H9 (cell line): ENCODE measurements around the gene OR8D2. TPM values are rescaled to one million over a fixed set of nuclear protein-coding genes. Genes with fewer than 3 reads are reported as not detected.

Experiments
- DNase-seq: peaks from one replicate; pipeline ENCODE4 v3.0.0-alpha.2; 2017
- H2AFZ ChIP-seq: one replicate; pipeline ENCODE4 v1.6.1; 2013; ENCODE audit warnings: mild to moderate bottlenecking, low read length, control low read depth, moderate library complexity
- H2AK5ac ChIP-seq: 2 replicates; pipeline ENCODE4 v1.6.1; 2013; ENCODE audit warnings: low read length, control low read depth, mixed read lengths; ENCODE audit not compliant: insufficient read length
- H2BK120ac ChIP-seq: one replicate; pipeline ENCODE4 v1.6.1; 2013; ENCODE audit warnings: low read depth, mild to moderate bottlenecking, low read length, control low read depth, inconsistent platforms; ENCODE audit not compliant: poor library complexity, severe bottlenecking
- H2BK12ac ChIP-seq: 2 replicates; pipeline ENCODE4 v1.6.1; 2013; ENCODE audit warnings: low read length, control low read depth, mixed read lengths, low read depth; ENCODE audit not compliant: insufficient read length
- H2BK15ac ChIP-seq: 2 replicates; pipeline ENCODE4 v1.6.1; 2013; ENCODE audit warnings: low read depth, low read length, control low read depth
- H2BK20ac ChIP-seq: one replicate; pipeline ENCODE4 v1.6.1; 2013; ENCODE audit warnings: low read depth, mild to moderate bottlenecking, low read length, control low read depth, inconsistent platforms; ENCODE audit not compliant: poor library complexity, severe bottlenecking
- H2BK5ac ChIP-seq: 2 replicates; pipeline ENCODE4 v1.6.1; 2013; ENCODE audit warnings: low read length, control low read depth, mixed read lengths; ENCODE audit not compliant: insufficient read length
- H3K14ac ChIP-seq: 2 replicates; pipeline ENCODE4 v1.6.1; 2013; ENCODE audit warnings: low read length, control low read depth; ENCODE audit not compliant: insufficient read depth
- H3K18ac ChIP-seq: 2 replicates; pipeline ENCODE4 v1.6.1; 2013; ENCODE audit warnings: low read depth, mild to moderate bottlenecking, mixed read lengths, low read length, control low read depth; ENCODE audit not compliant: insufficient read length
- H3K23ac ChIP-seq: 2 replicates; pipeline ENCODE4 v1.6.1; 2013; ENCODE audit warnings: low read length, control low read depth, mixed read lengths, low read depth; ENCODE audit not compliant: insufficient read length
- H3K23me2 ChIP-seq: 2 replicates; pipeline ENCODE4 v1.6.1; 2013; ENCODE audit warnings: low read depth, mild to moderate bottlenecking, mixed read lengths, low read length, control low read depth; ENCODE audit not compliant: insufficient read length, poor library complexity, severe bottlenecking
- H3K27ac ChIP-seq: 2 replicates; pipeline ENCODE4 v1.5.1; 2013; ENCODE audit warnings: low read length, control low read depth, mixed read lengths, low read depth; ENCODE audit not compliant: insufficient read length
- H3K27me3 ChIP-seq: 2 replicates; pipeline ENCODE4 v1.6.1; 2013; ENCODE audit warnings: low read length, control low read depth, inconsistent platforms; ENCODE audit not compliant: insufficient read depth
- H3K4ac ChIP-seq: 2 replicates; pipeline ENCODE4 v1.6.1; 2013; ENCODE audit warnings: low read depth, mild to moderate bottlenecking, control low read depth, inconsistent platforms, low read length, moderate library complexity
- H3K4me1 ChIP-seq: 2 replicates; pipeline ENCODE4 v1.6.1; 2013; ENCODE audit warnings: low read length, control low read depth, inconsistent platforms; ENCODE audit not compliant: insufficient read depth
- H3K4me2 ChIP-seq: 2 replicates; pipeline ENCODE4 v1.6.1; 2013; ENCODE audit warnings: low read length, control low read depth, mixed read lengths; ENCODE audit not compliant: insufficient read length, insufficient read depth
- H3K56ac ChIP-seq: 2 replicates; pipeline ENCODE4 v1.6.1; 2013; ENCODE audit warnings: low read depth, mild to moderate bottlenecking, mixed read lengths, low read length, control low read depth; ENCODE audit not compliant: insufficient read length
- H3K79me1 ChIP-seq: 2 replicates; pipeline ENCODE4 v1.6.1; 2013; ENCODE audit warnings: low read depth, mild to moderate bottlenecking, moderate library complexity, low read length, control low read depth, inconsistent platforms; ENCODE audit not compliant: insufficient read depth, poor library complexity, severe bottlenecking
- H3K79me2 ChIP-seq: 2 replicates; pipeline ENCODE4 v1.6.1; 2013; ENCODE audit warnings: low read length, control low read depth, inconsistent platforms; ENCODE audit not compliant: insufficient read depth
- H3K9ac ChIP-seq: 2 replicates; pipeline ENCODE4 v1.6.1; 2013; ENCODE audit warnings: low read length, control low read depth, mixed read lengths; ENCODE audit not compliant: insufficient read length; ENCODE audit errors: extremely low read depth
- H3K9me3 ChIP-seq: one replicate; pipeline ENCODE4 v1.6.1; 2013; ENCODE audit warnings: low read depth, low read length, inconsistent platforms; ENCODE audit not compliant: control insufficient read depth
- H3T11ph ChIP-seq: one replicate; pipeline ENCODE4 v1.6.1; 2013; ENCODE audit warnings: mild to moderate bottlenecking, low read length, control low read depth, inconsistent platforms
- H4K20me1 ChIP-seq: one replicate; pipeline ENCODE4 v1.6.1; 2013; ENCODE audit not compliant: control insufficient read depth, insufficient read length, insufficient read depth
- H4K5ac ChIP-seq: 2 replicates; pipeline ENCODE4 v1.6.1; 2013; ENCODE audit warnings: low read depth, mild to moderate bottlenecking, mixed read lengths, low read length, control low read depth; ENCODE audit not compliant: insufficient read length
- H4K8ac ChIP-seq: replicated peaks from 2 replicates; pipeline ENCODE4 v1.6.1; 2013; ENCODE audit warnings: low read length, control low read depth, mixed read lengths, low read depth; ENCODE audit not compliant: insufficient read length
- H4K91ac ChIP-seq: 2 replicates; pipeline ENCODE4 v1.6.1; 2013; ENCODE audit warnings: low read depth, mild to moderate bottlenecking, moderate library complexity, mixed read lengths, low read length, control low read depth; ENCODE audit not compliant: insufficient read length
- H3K27ac Mint-ChIP-seq, 3 experiments: 2 replicates in 2 of 3; 3 replicates in 1 of 3; pipeline ENCODE4 v1.8.0; 2020 to 2021; ENCODE audit warnings: mixed read lengths in 3 of 3, mild to moderate bottlenecking in 1 of 3, moderate library complexity in 1 of 3
- H3K27me3 Mint-ChIP-seq: 2 replicates; pipeline ENCODE4 v1.8.0; 2021; ENCODE audit warnings: low read depth, mild to moderate bottlenecking, moderate library complexity, mixed read lengths
- H3K36me3 Mint-ChIP-seq, 3 experiments: 2 replicates in 2 of 3; 3 replicates in 1 of 3; pipeline ENCODE4 v1.8.0; 2020 to 2021; ENCODE audit warnings: low read depth in 3 of 3, mixed read lengths in 3 of 3; ENCODE audit not compliant: insufficient read depth in 1 of 3
- H3K4me1 Mint-ChIP-seq, 2 experiments: 2 replicates each; pipeline ENCODE4 v1.8.0; 2020; ENCODE audit warnings: mixed read lengths in 2 of 2
- H3K4me3 Mint-ChIP-seq, 2 experiments: 2 replicates in 1 of 2; 3 replicates in 1 of 2; pipeline ENCODE4 v1.8.0; 2020 to 2021; ENCODE audit warnings: mild to moderate bottlenecking in 2 of 2, mixed read lengths in 2 of 2, moderate library complexity in 1 of 2
- H3K9me3 Mint-ChIP-seq, 2 experiments: 2 replicates in 1 of 2; 3 replicates in 1 of 2; pipeline ENCODE4 v1.8.0; 2020; ENCODE audit warnings: mild to moderate bottlenecking in 2 of 2, mixed read lengths in 2 of 2, moderate library complexity in 1 of 2
- WGBS: extraction: QIAGEN DNeasy Blood & Tissue Kit; methylation state at CpG from one replicate; pipeline ENCODE4 v1.1.7; 2013; ENCODE audit warnings: missing lambda C conversion rate, low lambda C conversion rate, mixed read lengths; ENCODE audit not compliant: insufficient read length; ENCODE audit errors: extremely low coverage; 5-methylcytosine and 5-hydroxymethylcytosine counted together
- total RNA-seq: library from RNA; stranded (reverse); gene quantifications from 2 replicates; pipeline ENCODE4 v1.2.1, GENCODE V29; 2021
- TF ChIP-seq, protein P1 (sequence below): fragments of 200-600 bp; sonication (generic); conservative IDR thresholded peaks from 3 replicates; pipeline ENCODE4 v1.8.0; 2021; ENCODE audit warnings: antibody characterized with exemption, mild to moderate bottlenecking

OR8D2 gene
- total RNA-seq, 1 experiment from 2014 or later = not detected

DNA sequence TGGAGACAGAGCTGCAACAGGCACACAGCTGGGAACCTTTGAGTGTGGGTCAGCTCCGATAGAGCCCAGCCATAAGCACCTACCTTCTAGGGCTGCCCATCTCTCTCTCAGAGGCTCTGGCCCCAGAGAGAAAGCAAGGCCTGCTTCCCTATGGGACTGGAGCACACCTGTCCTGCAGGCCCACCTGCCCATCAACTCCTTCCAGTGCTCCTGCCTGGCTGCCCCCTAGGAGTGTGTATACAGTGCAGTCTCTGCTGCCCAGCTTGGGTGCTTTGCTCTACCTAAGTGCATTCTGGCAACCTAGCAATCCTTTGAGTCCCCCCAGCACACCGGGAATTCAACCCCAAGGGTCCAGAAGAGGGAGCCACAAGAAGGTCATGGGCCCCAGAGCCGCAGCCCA, 42.8 kb downstream of the OR8D2 start:
- Histone ChIP-seq H3K4ac (no peak overlapping the region), H3K27ac (no peak overlapping the region), H3K79me1 (no peaks in the 10 kb centered on the region), H2BK120ac (no peak overlapping the region), H3K56ac (no peak overlapping the region), H2BK15ac (no peak overlapping the region), H4K8ac (no peak overlapping the region), H2AFZ (no peak overlapping the region), H3K9ac (no peak overlapping the region), H3K27me3 (no peaks in the 10 kb centered on the region), H2BK12ac (no peak overlapping the region), H3K9me3 (no peaks in the 10 kb centered on the region), H4K91ac (no peak overlapping the region), H3K14ac (no peak overlapping the region), H3T11ph (no peak overlapping the region), H3K18ac (no peak overlapping the region), H2AK5ac (no peak overlapping the region), H3K4me1 (peaks cover 3% of the 10 kb centered on the region; the same call in 1 of the 2 replicates), H4K5ac (no peak overlapping the region), H3K79me2 (no peaks in the 10 kb centered on the region), H2BK20ac (no peak overlapping the region), H4K20me1 (no peaks in the 10 kb centered on the region), H3K4me2 (no peak overlapping the region), H3K23me2 (no peaks in the 10 kb centered on the region), H2BK5ac (no peak overlapping the region), H3K23ac (no peak overlapping the region)
- peaks cover 0 to 9% (median 0%) of the 10 kb centered on the region in 3 experiments; a peak in 5 of 7 replicates for H3K36me3 Mint-ChIP-seq
- peak; percentile 32 for DNase-seq
- no CpG with 5 or more reads among the region's 3 CpGs for WGBS
- no peak overlapping the region for H3K27ac Mint-ChIP-seq
- H3K9me3 Mint-ChIP-seq = peaks cover 11 to 12% of the 10 kb centered on the region in 2 experiments; a peak in 3 of 5 replicates
- H3K4me1 Mint-ChIP-seq = peaks cover 17 to 19% of the 10 kb centered on the region in 2 experiments
- TF ChIP-seq, protein P1, sequence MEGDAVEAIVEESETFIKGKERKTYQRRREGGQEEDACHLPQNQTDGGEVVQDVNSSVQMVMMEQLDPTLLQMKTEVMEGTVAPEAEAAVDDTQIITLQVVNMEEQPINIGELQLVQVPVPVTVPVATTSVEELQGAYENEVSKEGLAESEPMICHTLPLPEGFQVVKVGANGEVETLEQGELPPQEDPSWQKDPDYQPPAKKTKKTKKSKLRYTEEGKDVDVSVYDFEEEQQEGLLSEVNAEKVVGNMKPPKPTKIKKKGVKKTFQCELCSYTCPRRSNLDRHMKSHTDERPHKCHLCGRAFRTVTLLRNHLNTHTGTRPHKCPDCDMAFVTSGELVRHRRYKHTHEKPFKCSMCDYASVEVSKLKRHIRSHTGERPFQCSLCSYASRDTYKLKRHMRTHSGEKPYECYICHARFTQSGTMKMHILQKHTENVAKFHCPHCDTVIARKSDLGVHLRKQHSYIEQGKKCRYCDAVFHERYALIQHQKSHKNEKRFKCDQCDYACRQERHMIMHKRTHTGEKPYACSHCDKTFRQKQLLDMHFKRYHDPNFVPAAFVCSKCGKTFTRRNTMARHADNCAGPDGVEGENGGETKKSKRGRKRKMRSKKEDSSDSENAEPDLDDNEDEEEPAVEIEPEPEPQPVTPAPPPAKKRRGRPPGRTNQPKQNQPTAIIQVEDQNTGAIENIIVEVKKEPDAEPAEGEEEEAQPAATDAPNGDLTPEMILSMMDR = no peak
- no peak overlapping the region for H3K4me3 Mint-ChIP-seq
- H3K27me3 Mint-ChIP-seq = no peaks in the 10 kb centered on the region; the same call in 1 of the 2 replicates
